Endothelial cell of umbilical vein (primary cell): ENCODE results near the gene SEBOX. TPM values are rescaled to one million over a fixed set of nuclear protein-coding genes. Genes with fewer than 3 reads are reported as not detected.

Experiments used
- BruUV-seq: library from RNA; stranded (reverse); fragments of 400-500 nt; replicated peaks from 2 replicates; lab custom pipeline; 2021; lab: Mats Ljungman, UMichigan
- CTCF ChIA-PET: fragments of 300-600, 350-600 bp; sonication (Branson Sonifier 250); formaldehyde crosslinking; loops from one replicate; lab custom pipeline; 2021; ENCODE audit warnings: antibody characterized with exemption, inconsistent platforms; lab: Charles Lee
- POLR2A ChIA-PET: fragments of 300-600, 350-600 bp; sonication (Branson Sonifier 250); formaldehyde crosslinking; loops from one replicate; lab custom pipeline; 2021; ENCODE audit warnings: antibody characterized with exemption, inconsistent platforms; lab: Charles Lee
- DNase-seq: peaks from one replicate; pipeline ENCODE4 v3.0.0-alpha.2; 2011; ENCODE audit warnings: low read depth, low spot score
- FAIRE-seq: peaks from 2 replicates; lab custom pipeline; 2011; peaks lifted over from hg19 to GRCh38; lab: Jason Lieb, UNC
- H2AFZ ChIP-seq: 2 replicates; pipeline ENCODE4 v1.6.0; 2012; ENCODE audit warnings: low read depth, low read length, control low read depth, inconsistent platforms
- H3K27ac ChIP-seq: 2 replicates; pipeline ENCODE4 v1.5.1; 2011; ENCODE audit warnings: low read depth, mild to moderate bottlenecking, control low read depth, low read length, moderate library complexity; ENCODE audit not compliant: insufficient read depth
- H3K27me3 ChIP-seq, 2 experiments: 2 replicates each; pipeline versions ENCODE4 v1.6.0 to v1.6.1; 2011; ENCODE audit warnings: low read length in 2 of 2, mixed read lengths in 1 of 2; ENCODE audit not compliant: control insufficient read depth in 2 of 2, insufficient read depth in 2 of 2
- H3K36me3 ChIP-seq, 2 experiments: 2 replicates in 1 of 2; 3 replicates in 1 of 2; pipeline ENCODE4 v1.5.1; 2011; ENCODE audit warnings: low read length in 2 of 2, mild to moderate bottlenecking in 1 of 2, moderate library complexity in 1 of 2; ENCODE audit not compliant: control insufficient read depth in 2 of 2, insufficient read depth in 2 of 2; ENCODE audit errors: extremely low read depth in 1 of 2
- H3K4me1 ChIP-seq: 3 replicates; pipeline ENCODE4 v1.5.1; 2011; ENCODE audit warnings: mild to moderate bottlenecking, low read length; ENCODE audit not compliant: control insufficient read depth, insufficient read depth; ENCODE audit errors: extremely low read depth
- H3K4me2 ChIP-seq: 2 replicates; pipeline ENCODE4 v1.6.1; 2011; ENCODE audit warnings: low read length, control low read depth, mixed read lengths; ENCODE audit not compliant: insufficient read depth
- H3K4me3 ChIP-seq, 3 experiments: fragments of 200-600 bp in 1 of 3; sonication (generic), shearing (Covaris generic) in 1 of 3; replicated peaks in 1 of 3; 2 replicates each; pipeline ENCODE4 v1.5.1; 2011 to 2016; ENCODE audit warnings: control low read depth in 3 of 3, low read length in 3 of 3, mild to moderate bottlenecking in 2 of 3, inconsistent platforms in 1 of 3, low read depth in 1 of 3, moderate library complexity in 1 of 3; ENCODE audit not compliant: insufficient read depth in 1 of 3
- H3K79me2 ChIP-seq: 2 replicates; pipeline ENCODE4 v1.6.0; 2012; ENCODE audit warnings: low read length, inconsistent platforms; ENCODE audit not compliant: control insufficient read depth, insufficient read depth
- H3K9ac ChIP-seq: replicated peaks from 2 replicates; pipeline ENCODE3; 2011; ENCODE audit warnings: low read length, control low read depth; ENCODE audit not compliant: insufficient read depth; ENCODE audit errors: extremely low read depth
- H3K9me1 ChIP-seq: replicated peaks from 3 replicates; pipeline ENCODE4 v1.6.0; 2011; ENCODE audit warnings: mild to moderate bottlenecking, low read length; ENCODE audit not compliant: control insufficient read depth, insufficient read depth; ENCODE audit errors: extremely low read depth
- H3K9me3 ChIP-seq: replicated peaks from 2 replicates; pipeline ENCODE4 v1.5.1; 2012; ENCODE audit warnings: low read length, inconsistent platforms; ENCODE audit not compliant: control insufficient read depth, insufficient read depth
- H4K20me1 ChIP-seq: replicated peaks from 2 replicates; pipeline ENCODE3; 2011; ENCODE audit warnings: mild to moderate bottlenecking, low read length; ENCODE audit not compliant: control insufficient read depth, insufficient read depth; ENCODE audit errors: extremely low read depth
- EZH2 ChIP-seq: IDR thresholded peaks from 2 replicates; pipeline ENCODE4 v1.6.1; 2012; ENCODE audit warnings: borderline replicate concordance, low read depth, mild to moderate bottlenecking, moderate library complexity, low read length, inconsistent platforms; ENCODE audit not compliant: severe bottlenecking
- FOS ChIP-seq: IDR thresholded peaks from 2 replicates; pipeline ENCODE4 v1.6.1; 2011; ENCODE audit warnings: mild to moderate bottlenecking, low read length, moderate library complexity, borderline replicate concordance; ENCODE audit not compliant: insufficient read depth
- GATA2 ChIP-seq: IDR thresholded peaks from 2 replicates; pipeline ENCODE4 v1.7.0; 2011; ENCODE audit warnings: low read depth, mild to moderate bottlenecking, moderate library complexity, mixed read lengths, low read length; ENCODE audit not compliant: insufficient read length, insufficient read depth
- JUN ChIP-seq: IDR thresholded peaks from 2 replicates; pipeline ENCODE4 v1.6.1; 2011; ENCODE audit warnings: borderline replicate concordance, low read depth; ENCODE audit not compliant: insufficient read length, insufficient read depth
- MYC ChIP-seq: IDR thresholded peaks from one replicate; pipeline ENCODE4 v1.6.1; 2011; ENCODE audit warnings: mild to moderate bottlenecking, low read depth, low read length
- POLR2A ChIP-seq: IDR thresholded peaks from 2 replicates; pipeline ENCODE4 v1.6.1; 2012; ENCODE audit warnings: low read depth, mild to moderate bottlenecking, control low read depth, low read length
- POLR2AphosphoS5 ChIP-seq: IDR thresholded peaks from 2 replicates; pipeline ENCODE4 v1.6.1; 2012; ENCODE audit warnings: low read depth, mild to moderate bottlenecking, control low read depth, low read length, moderate library complexity; ENCODE audit not compliant: insufficient read depth
- dilution Hi-C: fragments of 300-500 bp; cut with MboI; formaldehyde crosslinking; loops from one replicate; pipeline ENCODE4 v1.15.0; 2019; ENCODE audit warnings: low sequenced_read_pairs; ENCODE audit not compliant: extremely low pct_ligation_motif_present
- intact Hi-C: fragments of 100-400 bp; cut with micrococcal nuclease; formaldehyde crosslinking; loops from one replicate; pipeline ENCODE4 v1.10.0; 2022
- polyA plus RNA-seq, 4 experiments: library from polyadenylated mRNA; depleted of rRNA in 3 of 4; stranded (reverse) in 3 of 4; unstranded in 1 of 4; fragments of >200 nt; gene quantifications; 2 replicates each; pipeline versions ENCODE4 v1.2.1 to v1.2.3, GENCODE V29; 2011 to 2012; ENCODE audit warnings: missing spikeins in 1 of 4
- total RNA-seq: library from RNA; stranded (reverse); gene quantifications from 2 replicates; pipeline ENCODE4 v1.2.3, GENCODE V29; 2021
- TF ChIP-seq, protein P1 (sequence below): IDR thresholded peaks from 2 replicates; pipeline ENCODE4 v1.6.1; 2011; ENCODE audit not compliant: insufficient read depth, insufficient read length
- TF ChIP-seq, protein P2 (sequence below), 2 donors: IDR thresholded peaks; 1 replicate in 1 of 2; 2 replicates in 1 of 2; pipeline ENCODE4 v1.5.1; 2011; ENCODE audit warnings: low read length in 2 of 2, mild to moderate bottlenecking in 2 of 2, moderate library complexity in 2 of 2, control low read depth in 1 of 2, inconsistent platforms in 1 of 2, low read depth in 1 of 2; ENCODE audit not compliant: insufficient read depth in 1 of 2; ENCODE audit errors: extremely low read depth in 1 of 2

Gene SEBOX
- total and polyA plus RNA-seq, 2 donors (not counting 3 experiments of a cell fraction or from before 2014, with no cell fraction given), result not detected

DNA sequence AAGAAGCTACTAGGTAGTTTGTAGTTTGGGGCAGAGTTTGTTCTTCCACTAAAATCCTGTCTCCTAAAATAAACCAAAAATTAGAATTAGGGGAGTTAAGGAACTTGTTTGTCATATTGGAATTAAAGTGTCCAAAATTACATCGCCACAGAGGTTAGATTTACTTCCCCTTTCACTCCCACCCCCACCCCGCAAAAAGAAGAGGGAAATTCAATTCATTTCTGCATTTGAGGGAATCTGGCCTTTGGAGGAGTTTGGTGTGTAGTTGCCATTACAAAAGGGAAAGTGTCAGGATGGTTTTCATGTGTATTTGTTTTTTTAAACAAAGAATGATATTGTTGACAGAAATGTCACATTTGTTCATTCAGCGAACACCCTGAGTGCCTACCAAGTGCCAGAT is 40.2 kb downstream of the SEBOX start:
- peaks cover 8 to 16% of the 10 kb centered on the region in 2 experiments for H3K36me3 ChIP-seq
- no peak overlapping the region for H2AFZ ChIP-seq
- dilution Hi-C loops (no loop called here), intact Hi-C loops (no loop called here)
- peaks cover 8% of the 10 kb centered on the region for H3K4me1 ChIP-seq
- no peak overlapping the region for H3K4me3 ChIP-seq
- H3K9me3 ChIP-seq, result no peaks in the 10 kb centered on the region
- H3K4me2 ChIP-seq, result no peak overlapping the region
- no peak for DNase-seq
- no peak overlapping the region for H3K27ac ChIP-seq
- CTCF ChIA-PET, result interaction anchor here (1.2 kb wide), 1 partner anchor 12 kb away, joined by 3 read pairs; no protein-coding TSS in a partner anchor
- BruUV-seq, result no TSS peak
- no peak for FAIRE-seq
- POLR2A ChIA-PET, result no interaction called here
- peaks cover 32% of the 10 kb centered on the region for H3K79me2 ChIP-seq
- H3K9ac ChIP-seq, result no peak overlapping the region
- H4K20me1 ChIP-seq, result no peaks in the 10 kb centered on the region
- TF ChIP-seq, protein P1, sequence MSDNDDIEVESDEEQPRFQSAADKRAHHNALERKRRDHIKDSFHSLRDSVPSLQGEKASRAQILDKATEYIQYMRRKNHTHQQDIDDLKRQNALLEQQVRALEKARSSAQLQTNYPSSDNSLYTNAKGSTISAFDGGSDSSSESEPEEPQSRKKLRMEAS, result no peak
- TF ChIP-seq POLR2AphosphoS5, result no peak
- no peak for TF ChIP-seq JUN
- no peak for TF ChIP-seq MYC
- no peak for TF ChIP-seq EZH2
- TF ChIP-seq POLR2A, result no peak
- TF ChIP-seq, protein P2, sequence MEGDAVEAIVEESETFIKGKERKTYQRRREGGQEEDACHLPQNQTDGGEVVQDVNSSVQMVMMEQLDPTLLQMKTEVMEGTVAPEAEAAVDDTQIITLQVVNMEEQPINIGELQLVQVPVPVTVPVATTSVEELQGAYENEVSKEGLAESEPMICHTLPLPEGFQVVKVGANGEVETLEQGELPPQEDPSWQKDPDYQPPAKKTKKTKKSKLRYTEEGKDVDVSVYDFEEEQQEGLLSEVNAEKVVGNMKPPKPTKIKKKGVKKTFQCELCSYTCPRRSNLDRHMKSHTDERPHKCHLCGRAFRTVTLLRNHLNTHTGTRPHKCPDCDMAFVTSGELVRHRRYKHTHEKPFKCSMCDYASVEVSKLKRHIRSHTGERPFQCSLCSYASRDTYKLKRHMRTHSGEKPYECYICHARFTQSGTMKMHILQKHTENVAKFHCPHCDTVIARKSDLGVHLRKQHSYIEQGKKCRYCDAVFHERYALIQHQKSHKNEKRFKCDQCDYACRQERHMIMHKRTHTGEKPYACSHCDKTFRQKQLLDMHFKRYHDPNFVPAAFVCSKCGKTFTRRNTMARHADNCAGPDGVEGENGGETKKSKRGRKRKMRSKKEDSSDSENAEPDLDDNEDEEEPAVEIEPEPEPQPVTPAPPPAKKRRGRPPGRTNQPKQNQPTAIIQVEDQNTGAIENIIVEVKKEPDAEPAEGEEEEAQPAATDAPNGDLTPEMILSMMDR (IDR thresholded peaks at IDR 0.05; ENCODE audit: extremely low read depth in 1 of 2, insufficient read depth in 1 of 2, low read depth in 1 of 2, low read length in 2 of 2), result no peak
- no peak for TF ChIP-seq GATA2
- TF ChIP-seq FOS, result no peak
- no peaks in the 10 kb centered on the region for H3K27me3 ChIP-seq
- H3K9me1 ChIP-seq, result no peaks in the 10 kb centered on the region
